Thyroid gland (tissue), 4 donors: ENCODE measurements around the gene TLR5. TPM values are rescaled to one million over a fixed set of nuclear protein-coding genes. Genes with fewer than 3 reads are reported as not detected.

Experiments
- DNase-seq, 2 donors: peaks; one replicate each; pipeline ENCODE4 v3.0.0-alpha.2; 2019
- H3K27ac ChIP-seq, 3 donors: fragments of 200-600 bp; sonication (generic); 1 replicate in 2 of 3; 2 replicates in 1 of 3; pipeline ENCODE4 v1.5.1; 2016 to 2019; ENCODE audit warnings: mild to moderate bottlenecking in 1 of 3, moderate library complexity in 1 of 3
- H3K27me3 ChIP-seq: fragments of 200-600 bp; sonication (generic); one replicate; pipeline ENCODE4 v1.5.1; 2019
- H3K36me3 ChIP-seq, 2 donors: fragments of 200-600 bp; sonication (generic); one replicate each; pipeline ENCODE4 v1.5.1; 2016 to 2019
- H3K4me1 ChIP-seq, 2 donors: fragments of 200-600 bp; sonication (generic); one replicate each; pipeline ENCODE4 v1.5.1; 2017 to 2019
- H3K4me3 ChIP-seq, 3 donors: fragments of 200-600 bp; sonication (generic); replicated peaks in 1 of 3; 1 replicate in 2 of 3; 2 replicates in 1 of 3; pipeline ENCODE4 v1.5.1; 2016; ENCODE audit warnings: mild to moderate bottlenecking in 1 of 3
- H3K9me3 ChIP-seq: fragments of 200-600 bp; sonication (generic); one replicate; pipeline ENCODE4 v1.5.1; 2017
- CTCF ChIP-seq, 6 experiments: fragments of 200-600 bp in 3 of 6; fragments of 450-650 bp in 3 of 6; sonication (generic) in 3 of 6; IDR thresholded peaks; one replicate each; pipeline ENCODE4 v1.5.1; 2016 to 2019; ENCODE audit warnings: antibody characterized with exemption in 6 of 6, mild to moderate bottlenecking in 2 of 6, inconsistent platforms in 1 of 6, moderate library complexity in 1 of 6
- POLR2A ChIP-seq, 2 donors: fragments of 450-650 bp; IDR thresholded peaks; one replicate each; pipeline ENCODE4 v1.6.1; 2017; ENCODE audit warnings: antibody characterized with exemption in 2 of 2, mild to moderate bottlenecking in 2 of 2, moderate library complexity in 1 of 2
- WGBS, 2 donors: methylation state at CpG; one replicate each; pipeline ENCODE4 v1.1.5; 2017; 5-methylcytosine and 5-hydroxymethylcytosine counted together
- intact Hi-C: fragments of 100-400 bp; cut with DNase I; formaldehyde crosslinking; loops from one replicate; pipeline ENCODE4 v1.15.1; 2023
- total RNA-seq, 4 donors: library from RNA; depleted of rRNA; stranded (reverse); fragments of >200 nt; gene quantifications; one replicate each; pipeline ENCODE4 v1.2.3, GENCODE V29; 2016

Gene TLR5
- total RNA-seq, 4 donors from 2014 or later: 3.3 to 11.6 (median 6.7) TPM

GRCh38 chr1:223147873-223148272 lies 4.8 kb upstream of the TLR5 start:
- TF ChIP-seq POLR2A (IDR thresholded peaks at IDR 0.05): no peak
- TF ChIP-seq CTCF (IDR thresholded peaks at IDR 0.05): no peak
- H3K27ac ChIP-seq: no peak overlapping the region
- no peak overlapping the region for H3K4me3 ChIP-seq
- 86 to 93% methylated on average over 1 to 3 of the region's 3 CpGs for WGBS, 2 donors
- no peaks in the 10 kb centered on the region for H3K9me3 ChIP-seq
- intact Hi-C loops: no loop called here
- H3K4me1 ChIP-seq: peaks cover 10% of the 10 kb centered on the region in 2 donors
- no peak for DNase-seq
- H3K27me3 ChIP-seq: no peaks in the 10 kb centered on the region
- H3K36me3 ChIP-seq: no peaks in the 10 kb centered on the region

GRCh38 chr1:223147409-223147808 lies 4.4 kb upstream of the TLR5 start:
- WGBS, 2 donors: 97 to 98% methylated on average over 2 of the region's 2 CpGs
- H3K4me3 ChIP-seq: no peak overlapping the region
- TF ChIP-seq POLR2A (IDR thresholded peaks at IDR 0.05) (no peak), CTCF (IDR thresholded peaks at IDR 0.05) (no peak)

GRCh38 chr1:223146745-223147144 lies 3.7 kb upstream of the TLR5 start:
- no peak overlapping the region for H3K27ac ChIP-seq
- intact Hi-C loops: no loop called here
- no peak for DNase-seq
- no peaks in the 10 kb centered on the region for H3K36me3 ChIP-seq
- peaks cover 10% of the 10 kb centered on the region in 2 donors for H3K4me1 ChIP-seq
- H3K27me3 ChIP-seq: no peaks in the 10 kb centered on the region
- no peak overlapping the region for H3K4me3 ChIP-seq
- no peak for TF ChIP-seq CTCF (IDR thresholded peaks at IDR 0.05)
- TF ChIP-seq POLR2A (IDR thresholded peaks at IDR 0.05): no peak
- WGBS, 2 donors: 96% methylated on average over 2 of the region's 2 CpGs
- H3K9me3 ChIP-seq: no peaks in the 10 kb centered on the region

More at GRCh38 chr1:223147409-223147808, 4.4 kb upstream of the TLR5 start:
- no peak overlapping the region for H3K27ac ChIP-seq
- H3K27me3 ChIP-seq: no peaks in the 10 kb centered on the region
- no peak for DNase-seq
- intact Hi-C loops: no loop called here
- peaks cover 10% of the 10 kb centered on the region in 2 donors for H3K4me1 ChIP-seq
- no peaks in the 10 kb centered on the region for H3K36me3 ChIP-seq
- H3K9me3 ChIP-seq: no peaks in the 10 kb centered on the region

- Histone ChIP-seq H3K27me3 (no peaks in the 10 kb centered on the region), H3K4me3 (no peak overlapping the region), H3K27ac (no peak overlapping the region), H3K9me3 (no peaks in the 10 kb centered on the region), H3K36me3 (no peaks in the 10 kb centered on the region), H3K4me1 (peaks cover 10 to 18% of the 10 kb centered on the region in 2 donors)
- WGBS, 2 donors: 88 to 90% methylated on average over 5 of the region's 5 CpGs
- intact Hi-C loops: no loop called here
- no peak for DNase-seq
- no peak for TF ChIP-seq CTCF (IDR thresholded peaks at IDR 0.05)
These were observed 1.9 kb upstream of the TLR5 start for GRCh38 chr1:223144914-223145313.

- peaks cover 10 to 18% of the 10 kb centered on the region in 2 donors for H3K4me1 ChIP-seq
- WGBS, 2 donors: 83 to 84% methylated on average over 3 to 4 of the region's 4 CpGs
- no peaks in the 10 kb centered on the region for H3K36me3 ChIP-seq
- H3K27me3 ChIP-seq: no peaks in the 10 kb centered on the region
- TF ChIP-seq POLR2A (IDR thresholded peaks at IDR 0.05) (no peak), CTCF (IDR thresholded peaks at IDR 0.05) (no peak)
- H3K9me3 ChIP-seq: no peaks in the 10 kb centered on the region
- intact Hi-C loops: no loop called here
- no peak overlapping the region for H3K4me3 ChIP-seq
- no peak overlapping the region for H3K27ac ChIP-seq
- no peak for DNase-seq
These were observed 1.4 kb upstream of the TLR5 start for GRCh38 chr1:223144431-223144830.
